Inflammatory macrophage treated with lipopolysaccharide for 1 hour (primary cell): ENCODE measurements around the gene DGCR2.
A peak's percentile ranks its signal among the peaks of the same experiment; 100 is the strongest.
"Not testable (repeated sequence)": the region's sequence is repeated elsewhere in the genome, so short reads cannot be mapped to it uniquely, and the experiment has no call there.

Experiments
- DNase-seq, 2 donors: peaks; one replicate each; pipeline ENCODE4 v3.0.0-alpha.2; 2020 to 2022

Gene DGCR2

DNA sequence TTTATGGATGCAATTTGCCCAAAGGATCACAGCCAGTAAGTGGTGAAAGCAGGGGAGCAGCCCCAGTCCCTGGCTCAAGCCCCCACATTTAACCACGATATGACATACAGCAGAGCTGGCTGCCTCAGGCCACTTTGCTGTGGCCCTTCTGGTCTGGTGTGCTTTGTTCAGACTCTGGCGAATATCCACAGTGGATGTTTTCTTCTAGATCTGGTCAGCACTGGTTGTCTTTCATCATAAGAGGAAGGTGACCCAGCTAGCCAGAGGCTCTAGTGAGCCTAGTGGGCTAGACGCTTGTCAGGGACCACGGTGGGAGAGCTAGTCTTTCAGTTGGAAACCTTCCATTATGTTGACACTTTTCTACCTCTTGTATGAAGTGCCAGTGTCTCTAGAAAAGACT, 42.5 kb downstream of the DGCR2 start:
- DNase-seq, result no peak

- no peak for DNase-seq
Measured at GRCh38 chr22:19075404-19075803, 46.8 kb downstream of the DGCR2 start.

- DNase-seq, result not testable (repeated sequence)
Measured at GRCh38 chr22:19072853-19073252, 49.4 kb downstream of the DGCR2 start.

GRCh38 chr22:19070397-19071169, 51.6 kb downstream of the DGCR2 start:
- DNase-seq, result no peak

- no peak for DNase-seq
Measured at GRCh38 chr22:19069451-19069850, 52.8 kb downstream of the DGCR2 start.

- DNase-seq, result peak in 1 of 2 donors; percentile 13
Measured at GRCh38 chr22:19068784-19069271, 53.4 kb downstream of the DGCR2 start.

- DNase-seq, result peak; percentile 3 to 8
Measured at GRCh38 chr22:19067696-19068348, 54.4 kb downstream of the DGCR2 start.

DNA sequence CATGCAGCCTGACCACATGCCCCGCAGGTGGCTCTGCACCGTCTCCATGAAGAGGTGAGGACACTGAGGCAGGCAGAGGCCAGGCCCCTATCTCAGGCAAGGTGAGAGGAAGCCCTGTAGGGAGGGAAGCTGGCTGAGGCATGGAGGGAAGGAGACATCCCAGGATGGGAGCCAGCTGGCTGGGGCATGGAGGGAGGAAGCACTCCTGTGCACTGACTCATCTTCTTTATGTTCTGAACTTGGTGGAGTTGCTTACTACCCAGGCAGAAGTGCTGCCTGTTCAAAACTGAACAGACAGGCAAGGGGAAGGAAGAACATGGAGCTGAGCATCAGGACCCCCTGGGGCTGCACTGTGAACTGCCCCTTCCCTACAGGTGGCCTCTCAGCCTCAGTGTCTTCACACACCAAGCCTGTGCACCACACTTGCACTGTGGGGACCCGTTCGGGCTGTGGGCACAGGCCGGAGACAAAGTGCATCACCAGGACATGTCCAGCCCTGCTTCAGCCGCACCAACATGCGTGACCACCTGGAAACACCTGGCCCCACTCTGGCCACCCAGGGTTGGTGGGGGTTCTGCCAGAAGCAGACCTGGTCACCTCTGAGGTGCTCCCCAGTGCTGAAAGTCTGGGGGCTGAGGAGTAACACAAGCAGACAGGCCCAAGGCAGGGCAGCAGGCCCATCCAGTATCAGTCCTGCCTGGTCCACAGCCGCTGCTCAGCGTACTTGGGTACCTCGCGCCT, 55.5 kb downstream of the DGCR2 start:
- no peak for DNase-seq

- DNase-seq, result no peak
Measured at GRCh38 chr22:19065929-19066328, 56.3 kb downstream of the DGCR2 start.

- no peak for DNase-seq
Measured at GRCh38 chr22:19065298-19065859, 56.8 kb downstream of the DGCR2 start.

GRCh38 chr22:19064354-19065054, 57.7 kb downstream of the DGCR2 start:
- no peak for DNase-seq

- no peak for DNase-seq
Measured at GRCh38 chr22:19063581-19064353, 58.4 kb downstream of the DGCR2 start.

- no peak for DNase-seq
Measured at GRCh38 chr22:19062943-19063308, 59.3 kb downstream of the DGCR2 start.

GRCh38 chr22:19062139-19062942, 59.9 kb downstream of the DGCR2 start:
- no peak for DNase-seq

DNA sequence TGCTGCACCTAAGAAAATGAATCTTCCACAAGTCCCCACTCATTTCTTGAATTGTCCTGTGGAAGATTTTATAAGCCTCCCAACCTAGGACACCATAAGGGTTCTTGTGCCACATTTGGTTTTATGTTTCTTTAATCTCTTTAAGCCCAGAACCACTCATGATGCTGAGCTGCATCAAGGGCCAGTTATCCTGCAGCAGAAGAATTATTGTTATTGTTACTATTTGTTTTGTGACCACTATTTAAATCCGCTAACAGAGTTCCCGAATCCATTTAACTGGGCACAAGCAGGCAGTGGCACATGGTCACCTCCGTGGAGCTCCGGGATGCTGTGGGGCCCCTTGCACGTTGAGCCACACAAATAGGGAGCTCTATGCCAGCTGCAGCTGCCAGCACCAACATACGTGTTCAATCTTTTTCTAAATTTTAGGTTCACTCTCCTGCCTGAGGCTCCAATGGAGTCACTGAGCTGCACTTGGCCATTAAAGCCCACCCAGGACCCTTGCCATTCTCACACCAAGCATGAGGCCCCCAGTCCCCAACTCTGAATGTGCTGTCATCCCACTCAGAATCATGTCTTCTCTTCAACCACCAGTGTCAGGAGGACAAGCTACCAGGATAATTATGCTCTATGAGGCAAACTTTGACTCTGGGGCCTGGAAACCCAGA, 60.6 kb downstream of the DGCR2 start:
- DNase-seq, result no peak

- DNase-seq, result no peak
Measured at GRCh38 chr22:19060356-19061009, 61.7 kb downstream of the DGCR2 start.

DNA sequence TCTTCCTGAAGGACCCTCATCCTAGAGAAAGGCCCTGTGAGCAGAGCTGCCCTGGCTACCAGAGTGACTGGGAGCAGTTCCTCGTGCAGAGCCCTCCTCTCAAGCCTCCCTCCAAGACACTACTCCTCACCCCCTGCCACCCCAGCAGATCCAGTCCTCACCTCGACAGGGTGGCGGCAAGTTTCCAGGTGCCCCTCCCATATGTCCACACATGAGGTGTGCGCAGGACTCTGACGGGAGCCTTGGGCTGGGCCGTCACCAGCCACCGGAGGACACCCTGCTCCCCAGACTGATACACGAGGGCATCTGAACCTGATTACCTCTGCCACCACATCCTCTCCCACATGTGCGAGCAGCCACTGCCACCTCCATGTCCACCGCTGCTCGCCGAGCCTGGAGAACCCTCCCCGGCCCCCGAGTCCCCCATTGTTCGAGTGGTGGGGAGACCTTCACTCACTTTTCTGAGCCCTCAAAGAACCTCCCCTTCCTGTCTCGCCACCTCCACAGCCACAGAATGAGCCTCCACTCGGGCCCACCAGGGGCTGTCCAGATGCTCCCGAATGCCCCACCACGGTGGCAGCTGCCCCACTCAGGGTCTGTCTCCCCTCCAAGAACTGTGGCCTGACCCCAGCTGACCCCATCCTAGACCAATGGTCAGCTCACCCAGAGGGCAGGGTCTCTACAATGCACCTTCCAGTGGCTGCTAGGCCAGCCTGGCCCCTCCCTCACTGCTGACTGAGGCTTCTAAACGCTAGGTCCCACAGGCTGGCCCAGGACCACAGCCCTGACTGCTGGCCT, 62.5 kb downstream of the DGCR2 start:
- no peak for DNase-seq

DNA sequence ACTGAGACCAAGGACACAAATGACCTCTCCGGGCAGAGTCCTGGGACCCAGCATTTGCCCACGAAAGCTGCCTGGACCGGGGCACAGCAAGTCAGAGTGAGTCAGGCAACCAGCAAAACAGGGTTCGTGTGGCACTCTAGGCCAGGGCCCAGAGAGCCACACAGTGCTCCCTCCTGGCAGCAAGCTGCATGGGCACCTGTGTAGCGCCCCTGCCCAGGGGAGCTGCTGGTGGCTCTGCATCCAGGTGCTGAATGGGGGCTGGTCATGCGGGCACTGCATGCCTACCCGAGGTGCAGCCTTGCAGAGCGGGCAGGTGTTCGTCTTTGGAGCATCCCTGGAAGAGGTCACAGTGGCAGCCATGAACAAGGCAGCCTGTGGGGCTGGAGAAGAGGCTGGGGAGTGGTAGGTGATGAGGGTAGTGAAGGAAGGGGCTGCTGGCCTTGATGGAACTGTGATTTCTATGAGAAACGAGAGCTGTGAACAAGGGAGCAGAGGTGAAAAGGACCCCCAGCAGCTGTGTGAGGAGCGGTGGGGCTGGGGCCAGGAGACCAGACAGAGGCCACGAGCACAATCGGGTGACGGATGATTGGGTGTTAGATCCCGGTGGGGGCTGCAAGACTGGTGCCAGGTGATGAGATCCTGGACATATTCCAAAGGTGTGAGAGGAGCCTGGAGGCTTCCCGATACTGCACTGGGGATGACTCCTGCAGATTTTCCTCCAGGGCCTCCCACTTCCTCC, 63.3 kb downstream of the DGCR2 start:
- no peak for DNase-seq
